ENCODE results near the gene EIF3D.
"Not testable (repeated sequence)": the region's sequence is repeated elsewhere in the genome, so short reads cannot be mapped to it uniquely, and the experiment has no call there.

EIF3D gene

GRCh38 chr22:36549033-36549432 is 20.1 kb upstream of the EIF3D start:
- FAIRE-seq, result no peak

GRCh38 chr22:36548606-36549005 is 19.6 kb upstream of the EIF3D start:
- no peak for FAIRE-seq

GRCh38 chr22:36546932-36547331 is 18.0 kb upstream of the EIF3D start:
- FAIRE-seq, result no peak

- no peak for FAIRE-seq
Observed at GRCh38 chr22:36546092-36546804, 17.3 kb upstream of the EIF3D start.

- no peak for FAIRE-seq
Observed at GRCh38 chr22:36544107-36544620, 15.2 kb upstream of the EIF3D start.

GRCh38 chr22:36541831-36542411 is 13.0 kb upstream of the EIF3D start:
- no peak for FAIRE-seq

- no peak for FAIRE-seq
Observed at GRCh38 chr22:36540867-36541642, 12.1 kb upstream of the EIF3D start.

- FAIRE-seq, result no peak
Observed at GRCh38 chr22:36538529-36538928, 9.6 kb upstream of the EIF3D start.

GRCh38 chr22:36536717-36537116 is 7.8 kb upstream of the EIF3D start:
- FAIRE-seq, result no peak

- FAIRE-seq, result not testable (repeated sequence)
Observed at GRCh38 chr22:36533320-36533719, 4.4 kb upstream of the EIF3D start.

- FAIRE-seq, result no peak
Observed at GRCh38 chr22:36532466-36532865, 3.5 kb upstream of the EIF3D start.

- no peak for FAIRE-seq
Observed at GRCh38 chr22:36528341-36528740, 625 bp downstream of the EIF3D start.

- no peak for FAIRE-seq
Observed at GRCh38 chr22:36522662-36523061, 6.3 kb downstream of the EIF3D start.

- FAIRE-seq, result no peak
Observed at GRCh38 chr22:36520423-36520822, 8.5 kb downstream of the EIF3D start.

- FAIRE-seq, result not testable (repeated sequence)
Observed at GRCh38 chr22:36519906-36520305, 9.1 kb downstream of the EIF3D start.

GRCh38 chr22:36514766-36515165 is 14.2 kb downstream of the EIF3D start:
- no peak for FAIRE-seq

GRCh38 chr22:36512991-36513390 is 16.0 kb downstream of the EIF3D start:
- no peak for FAIRE-seq

GRCh38 chr22:36512333-36512732 is 16.6 kb downstream of the EIF3D start:
- no peak for FAIRE-seq

- no peak for FAIRE-seq
Observed at GRCh38 chr22:36510966-36511881, 17.7 kb downstream of the EIF3D start.

- no peak for FAIRE-seq
Observed at GRCh38 chr22:36510384-36510783, 18.6 kb downstream of the EIF3D start.

- no peak for FAIRE-seq
Observed at GRCh38 chr22:36507518-36508010, 21.4 kb downstream of the EIF3D start.

Data from endometrium (tissue), 2 donors.